Measurements from ENCODE around the gene PTRHD1. TPM values are rescaled to one million over a fixed set of nuclear protein-coding genes. Genes with fewer than 3 reads are reported as not detected.

Gene PTRHD1
- total RNA-seq, 1 donor from 2014 or later, result 20.2 TPM

GRCh38 chr2:24830786-24831185 is 37.6 kb upstream of the PTRHD1 start:
- no peak for DNase-seq (ENCODE audit: low read depth)

GRCh38 chr2:24830351-24830750 is 37.2 kb upstream of the PTRHD1 start:
- peak; percentile 64 for DNase-seq (ENCODE audit: low read depth)

- DNase-seq (ENCODE audit: low read depth), result no peak
Measured at GRCh38 chr2:24828238-24828996, 35.2 kb upstream of the PTRHD1 start.

- peak; percentile 96 for DNase-seq (ENCODE audit: low read depth)
Measured at GRCh38 chr2:24827321-24828237, 34.4 kb upstream of the PTRHD1 start.

GRCh38 chr2:24826773-24827145 is 33.6 kb upstream of the PTRHD1 start:
- DNase-seq (ENCODE audit: low read depth), result no peak

GRCh38 chr2:24825883-24826772 is 32.9 kb upstream of the PTRHD1 start:
- no peak for DNase-seq (ENCODE audit: low read depth)

GRCh38 chr2:24824966-24825882 is 32.0 kb upstream of the PTRHD1 start:
- no peak for DNase-seq (ENCODE audit: low read depth)

GRCh38 chr2:24824071-24824588 is 30.9 kb upstream of the PTRHD1 start:
- DNase-seq (ENCODE audit: low read depth), result no peak

GRCh38 chr2:24822049-24822706 is 29.0 kb upstream of the PTRHD1 start:
- no peak for DNase-seq (ENCODE audit: low read depth)

- no peak for DNase-seq (ENCODE audit: low read depth)
Measured at GRCh38 chr2:24821433-24821891, 28.3 kb upstream of the PTRHD1 start.

GRCh38 chr2:24820598-24821432 is 27.6 kb upstream of the PTRHD1 start:
- no peak for DNase-seq (ENCODE audit: low read depth)

- DNase-seq (ENCODE audit: low read depth), result no peak
Measured at GRCh38 chr2:24820175-24820513, 27.0 kb upstream of the PTRHD1 start.

- DNase-seq (ENCODE audit: low read depth), result no peak
Measured at GRCh38 chr2:24819442-24820174, 26.4 kb upstream of the PTRHD1 start.

- no peak for DNase-seq (ENCODE audit: low read depth)
Measured at GRCh38 chr2:24818721-24819167, 25.6 kb upstream of the PTRHD1 start.

GRCh38 chr2:24816884-24817283 is 23.7 kb upstream of the PTRHD1 start:
- peak; percentile 60 for DNase-seq (ENCODE audit: low read depth)

GRCh38 chr2:24816404-24816803 is 23.2 kb upstream of the PTRHD1 start:
- no peak for DNase-seq (ENCODE audit: low read depth)

- DNase-seq (ENCODE audit: low read depth), result no peak
Measured at GRCh38 chr2:24815171-24815570, 22.0 kb upstream of the PTRHD1 start.

GRCh38 chr2:24814516-24814915 is 21.3 kb upstream of the PTRHD1 start:
- peak; percentile 55 for DNase-seq (ENCODE audit: low read depth)
